Measurements from ENCODE around the gene ANKRD28. TPM values are rescaled to one million over a fixed set of nuclear protein-coding genes. Genes with fewer than 3 reads are reported as not detected.

The ANKRD28 gene
- total and polyA plus RNA-seq, 7 experiments from 2014 or later = 8.7 to 70.4 (median 28.5) TPM

DNA sequence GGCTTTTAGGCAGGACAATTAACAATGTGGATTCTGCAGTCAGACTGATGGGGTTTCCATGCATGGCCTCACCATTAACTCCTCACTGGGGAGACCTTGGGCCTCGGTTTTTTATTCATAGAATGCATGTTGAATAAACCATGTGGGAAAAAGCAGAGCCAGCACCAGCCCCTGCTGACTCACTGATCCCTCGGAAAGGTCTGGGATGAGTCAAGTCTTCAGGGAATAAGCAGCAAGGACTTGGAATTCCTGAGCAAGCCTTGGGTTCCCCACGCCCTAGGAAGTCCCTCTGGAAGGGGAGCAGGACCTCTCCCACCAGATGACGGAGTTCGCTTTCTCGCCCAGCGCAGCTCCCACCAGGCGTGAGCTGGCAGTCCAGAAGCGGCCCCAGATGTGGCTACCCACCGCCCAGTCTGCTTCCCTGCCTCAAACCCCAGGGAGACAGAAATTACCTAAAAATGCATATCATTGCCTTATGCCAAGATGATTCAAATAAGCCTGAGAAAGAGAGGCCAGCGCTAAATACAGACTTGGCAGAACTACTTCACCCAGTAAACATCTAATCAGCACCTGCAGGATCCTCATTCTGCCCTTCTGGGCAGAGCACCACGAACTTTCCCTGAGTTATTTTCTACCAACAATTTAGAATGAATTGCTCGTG, 150.8 kb downstream of the ANKRD28 start:
- Mint-ChIP-seq H3K4me1 (peaks cover 34 to 64% (median 60%) of the 10 kb centered on the region in 7 donors), H3K27me3 (peaks cover 0 to 17% (median 11%) of the 10 kb centered on the region in 5 donors), H3K27ac (peak overlapping the region in 7 of 9 donors; percentile 29 to 75 (median 54)), H3K4me3 (peak overlapping the region; percentile 58 to 85 (median 76)), H3K36me3 (peaks cover 0 to 36% (median 32%) of the 10 kb centered on the region in 5 donors), H3K9me3 (peaks cover 0 to 10% (median 0%) of the 10 kb centered on the region in 11 donors)
- ChIA-PET CTCF (interaction anchor here (0.8 to 1.4 kb wide), 2 partner anchors 12 to 17 kb away, joined by 3 to 4 read pairs; no protein-coding TSS in a partner anchor), POLR2A (interaction anchor here (1.0 to 1.5 kb wide), 3 partner anchors 19 to 45 kb away, joined by 3 to 4 read pairs (median 3); partner anchors contain the start of genes BTD and HACL1)
- no peak for DNase-seq
- ATAC-seq = peak; percentile 26
- H3K9me3 ChIP-seq (ENCODE audit: control insufficient read depth in 2 of 3, low read length in 3 of 3) = no peaks in the 10 kb centered on the region
- H3K4me3 ChIP-seq (ENCODE audit: low read length) = peak overlapping the region; percentile 14
- H3K36me3 ChIP-seq (ENCODE audit: control insufficient read depth in 2 of 3, insufficient read depth in 3 of 3, low read length in 3 of 3) = peaks cover 0 to 9% (median 0%) of the 10 kb centered on the region in 3 experiments
- intact Hi-C loops (cut with micrococcal nuclease) = loop anchor here (1.0 to 5.0 kb wide), 8 partner anchors 11 to 210 kb away; partner anchors contain the start of genes ANKRD28 (in 1 of the 2), BTD (in 1 of the 2) and HACL1 (in 1 of the 2)
- H3K27me3 ChIP-seq (ENCODE audit: control insufficient read depth in 2 of 2, insufficient read depth in 2 of 2, low read length in 2 of 2) = no peaks in the 10 kb centered on the region
- H3K27ac ChIP-seq (ENCODE audit: low read depth, low read length) = no peak overlapping the region
- peaks cover 38 to 44% of the 10 kb centered on the region in 2 donors for H3K4me1 ChIP-seq (ENCODE audit: control insufficient read depth in 2 of 2, insufficient read depth in 2 of 2, low read length in 2 of 2)

DNA sequence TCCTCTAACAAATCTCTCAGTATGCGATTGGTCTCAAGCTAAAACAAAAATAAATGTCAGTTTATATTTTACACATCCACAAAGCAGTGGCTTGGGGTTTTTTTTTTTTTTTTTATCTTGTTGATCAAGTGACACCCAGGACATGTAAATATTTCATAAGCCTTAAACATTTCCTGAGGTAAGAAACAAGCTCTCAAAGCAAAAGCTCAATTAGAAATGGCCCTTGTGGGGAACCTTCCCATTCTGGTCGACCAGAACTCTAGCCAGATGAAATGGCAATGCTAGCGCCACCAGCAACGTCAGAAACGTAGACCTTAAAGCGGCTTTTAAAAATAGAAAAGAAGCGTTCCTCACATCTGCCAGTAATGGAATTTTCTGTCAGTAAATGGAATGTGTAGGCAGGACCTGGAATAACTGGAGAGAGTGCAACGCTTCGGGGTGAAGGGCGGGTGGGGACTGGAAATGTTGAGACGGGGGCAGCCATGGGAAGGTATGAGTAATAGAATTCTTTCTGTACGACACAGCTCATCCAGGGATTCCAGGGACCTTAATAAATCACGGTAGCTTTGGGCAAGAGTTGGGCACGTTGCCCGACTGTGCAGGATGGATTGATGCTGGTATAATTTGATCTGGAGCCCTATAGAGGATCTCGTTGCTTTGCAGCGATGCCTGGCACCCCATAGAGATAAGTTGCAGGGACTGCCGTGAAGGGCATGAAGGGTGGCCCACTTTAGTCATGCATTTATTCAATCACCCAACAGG, 151.9 kb downstream of the ANKRD28 start:
- H3K4me3 ChIP-seq (ENCODE audit: low read length) = no peak overlapping the region
- no peaks in the 10 kb centered on the region for H3K9me3 ChIP-seq (ENCODE audit: control insufficient read depth in 2 of 3, low read length in 3 of 3)
- H3K36me3 ChIP-seq (ENCODE audit: control insufficient read depth in 2 of 3, insufficient read depth in 3 of 3, low read length in 3 of 3) = peaks cover 0 to 11% (median 0%) of the 10 kb centered on the region in 3 experiments
- peaks cover 38 to 44% of the 10 kb centered on the region in 2 donors for H3K4me1 ChIP-seq (ENCODE audit: control insufficient read depth in 2 of 2, insufficient read depth in 2 of 2, low read length in 2 of 2)
- intact Hi-C loops (cut with micrococcal nuclease) = loop anchor here (2.0 to 5.0 kb wide), 5 partner anchors 21 to 211 kb away; partner anchors contain the start of gene ANKRD28 (in 1 of the 2)
- peaks cover 34 to 68% (median 61%) of the 10 kb centered on the region in 7 donors for H3K4me1 Mint-ChIP-seq
- H3K27me3 Mint-ChIP-seq = peaks cover 0 to 10% (median 4%) of the 10 kb centered on the region in 5 donors
- no peak overlapping the region for H3K27ac ChIP-seq (ENCODE audit: low read depth, low read length)
- H3K9me3 Mint-ChIP-seq = peaks cover 0 to 10% (median 0%) of the 10 kb centered on the region in 11 donors
- H3K4me3 Mint-ChIP-seq = peak overlapping the region in 8 of 10 donors; percentile 3 to 81 (median 28)
- peak overlapping the region in 1 of 9 donors; percentile 4 for H3K27ac Mint-ChIP-seq
- H3K36me3 Mint-ChIP-seq = peaks cover 0 to 42% (median 30%) of the 10 kb centered on the region in 5 donors
- ChIA-PET POLR2A (interaction anchor here (0.6 to 0.7 kb wide), 3 partner anchors 19 to 167 kb away, joined by 3 to 5 read pairs (median 3); no protein-coding TSS in a partner anchor), CTCF (interaction anchor here (0.9 kb wide), 1 partner anchor 15 kb away, joined by 4 read pairs; no protein-coding TSS in a partner anchor)
- DNase-seq (no peak), ATAC-seq (no peak)
- no peaks in the 10 kb centered on the region for H3K27me3 ChIP-seq (ENCODE audit: control insufficient read depth in 2 of 2, insufficient read depth in 2 of 2, low read length in 2 of 2)

DNA sequence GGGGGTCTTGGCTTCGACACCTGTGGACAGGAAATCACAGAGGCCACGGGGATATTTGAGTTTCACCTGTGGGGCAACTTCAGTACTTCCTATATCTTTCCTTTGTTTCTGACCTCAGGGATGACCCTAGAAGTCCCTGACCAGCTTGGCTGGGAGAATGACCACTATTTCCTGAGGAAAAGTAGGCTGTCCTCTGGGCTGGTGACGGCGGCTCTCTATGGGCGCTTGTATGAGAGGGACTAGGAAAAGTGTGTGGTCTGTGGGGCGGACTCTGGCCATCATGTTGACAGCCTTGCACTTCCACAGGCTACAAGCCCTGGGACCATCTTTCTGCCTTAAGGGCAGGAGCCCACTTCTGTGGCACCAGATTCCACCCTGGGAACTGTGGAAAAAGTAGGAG, 152.5 kb downstream of the ANKRD28 start:
- Histone ChIP-seq H3K36me3 (ENCODE audit: control insufficient read depth in 2 of 3, insufficient read depth in 3 of 3, low read length in 3 of 3) (peaks cover 0 to 11% (median 0%) of the 10 kb centered on the region in 3 experiments), H3K4me1 (ENCODE audit: control insufficient read depth in 2 of 2, insufficient read depth in 2 of 2, low read length in 2 of 2) (peaks cover 38 to 44% of the 10 kb centered on the region in 2 donors), H3K27me3 (ENCODE audit: control insufficient read depth in 2 of 2, insufficient read depth in 2 of 2, low read length in 2 of 2) (no peaks in the 10 kb centered on the region), H3K27ac (ENCODE audit: low read depth, low read length) (no peak overlapping the region), H3K4me3 (ENCODE audit: low read length) (no peak overlapping the region), H3K9me3 (ENCODE audit: control insufficient read depth in 2 of 3, low read length in 3 of 3) (no peaks in the 10 kb centered on the region)
- H3K27me3 Mint-ChIP-seq = peaks cover 0 to 8% (median under 1%) of the 10 kb centered on the region in 5 donors
- peaks cover 34 to 64% (median 57%) of the 10 kb centered on the region in 7 donors for H3K4me1 Mint-ChIP-seq
- H3K36me3 Mint-ChIP-seq = peaks cover 0 to 39% (median 30%) of the 10 kb centered on the region in 5 donors
- intact Hi-C loops (cut with micrococcal nuclease) = loop anchor here (5.0 kb wide), 3 partner anchors 42 to 212 kb away; no protein-coding TSS in a partner anchor
- no peak for DNase-seq
- peak overlapping the region in 2 of 10 donors; percentile 30 to 37 for H3K4me3 Mint-ChIP-seq
- ChIA-PET POLR2A (interaction anchor here (0.7 kb wide), 1 partner anchor 168 kb away, joined by 5 read pairs; no protein-coding TSS in a partner anchor), CTCF (no interaction called here)
- ATAC-seq = no peak
- H3K27ac Mint-ChIP-seq = peak overlapping the region in 1 of 9 donors; percentile 4
- peaks cover 0 to 10% (median 0%) of the 10 kb centered on the region in 11 donors for H3K9me3 Mint-ChIP-seq

DNA sequence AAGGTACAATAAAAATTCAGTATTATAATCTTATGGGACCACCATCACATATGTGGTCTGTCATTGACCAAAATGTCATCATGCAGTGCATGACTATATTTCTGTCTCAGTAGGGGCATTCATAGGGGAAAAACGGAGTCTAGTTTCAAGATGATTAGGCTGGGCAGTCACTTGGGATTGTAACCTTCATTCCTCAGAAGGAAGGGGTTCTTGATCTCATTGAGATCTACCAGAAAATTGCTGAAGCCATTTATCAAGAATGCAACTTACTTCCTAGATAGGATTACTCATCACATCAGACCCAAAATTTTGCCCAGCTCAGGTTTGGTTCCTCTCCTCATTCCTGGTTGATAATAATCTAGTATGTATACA, 158.9 kb downstream of the ANKRD28 start:
- H3K36me3 Mint-ChIP-seq = peaks cover 0 to 36% (median 17%) of the 10 kb centered on the region in 5 donors
- no peak for DNase-seq
- H3K27ac ChIP-seq (ENCODE audit: low read depth, low read length) = no peak overlapping the region
- no peaks in the 10 kb centered on the region for H3K27me3 Mint-ChIP-seq
- H3K4me1 Mint-ChIP-seq = peaks cover 18 to 47% (median 39%) of the 10 kb centered on the region in 7 donors
- peaks cover 8 to 12% of the 10 kb centered on the region in 2 donors for H3K4me1 ChIP-seq (ENCODE audit: control insufficient read depth in 2 of 2, insufficient read depth in 2 of 2, low read length in 2 of 2)
- peaks cover 0 to 6% (median 0%) of the 10 kb centered on the region in 3 experiments for H3K36me3 ChIP-seq (ENCODE audit: control insufficient read depth in 2 of 3, insufficient read depth in 3 of 3, low read length in 3 of 3)
- CTCF ChIA-PET = interaction anchor here (1.0 kb wide), 1 partner anchor 8 kb away, joined by 3 read pairs; no protein-coding TSS in a partner anchor
- H3K9me3 ChIP-seq (ENCODE audit: control insufficient read depth in 2 of 3, low read length in 3 of 3) = no peaks in the 10 kb centered on the region
- intact Hi-C loops (cut with micrococcal nuclease) = loop anchor here in 1 of 2 donors (10.0 kb wide), 1 partner anchor 406 kb away; no protein-coding TSS in a partner anchor
- H3K9me3 Mint-ChIP-seq = no peaks in the 10 kb centered on the region
- no peak overlapping the region for H3K27ac Mint-ChIP-seq
- H3K4me3 Mint-ChIP-seq = no peak overlapping the region
- no peaks in the 10 kb centered on the region for H3K27me3 ChIP-seq (ENCODE audit: control insufficient read depth in 2 of 2, insufficient read depth in 2 of 2, low read length in 2 of 2)
- ATAC-seq = no peak
- no peak overlapping the region for H3K4me3 ChIP-seq (ENCODE audit: low read length)
- POLR2A ChIA-PET = no interaction called here

DNA sequence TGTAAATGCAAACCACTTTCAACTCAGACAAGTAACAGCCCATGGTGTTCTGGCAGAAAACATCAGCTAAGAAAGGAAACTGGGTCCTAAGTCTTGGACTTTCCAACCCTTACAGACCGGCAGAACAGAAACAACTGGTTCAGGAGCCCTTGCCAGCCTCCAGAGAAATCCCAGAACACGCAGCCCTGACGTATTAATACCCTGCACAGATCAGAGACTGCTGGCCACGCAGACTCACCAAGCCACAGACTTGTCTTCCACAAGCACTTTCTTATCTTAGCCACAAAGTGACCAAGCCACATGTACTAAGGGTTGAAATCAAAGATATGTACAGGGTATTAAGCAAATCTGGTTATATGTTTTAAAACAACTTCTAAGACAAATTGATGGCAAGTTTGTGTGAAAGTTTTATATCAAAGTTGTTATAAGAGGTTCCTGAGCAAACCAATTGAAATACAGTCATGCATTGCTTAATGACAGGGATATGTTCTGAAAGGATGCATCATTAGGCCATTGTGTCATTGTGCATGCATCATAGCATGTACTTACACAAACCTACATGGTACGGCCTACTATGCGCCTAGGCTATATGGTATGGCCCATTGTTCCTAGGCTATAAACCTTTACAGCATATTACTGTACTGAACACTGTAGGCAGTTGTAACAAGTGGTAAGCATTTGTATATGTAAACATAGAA, 159.4 kb downstream of the ANKRD28 start:
- ChIA-PET POLR2A (no interaction called here), CTCF (interaction anchor here (0.6 to 1.0 kb wide), 2 partner anchors 8 to 174 kb away, joined by 3 read pairs; no protein-coding TSS in a partner anchor)
- Mint-ChIP-seq H3K4me3 (peak overlapping the region in 1 of 10 donors; percentile 5), H3K36me3 (peaks cover 0 to 41% (median 17%) of the 10 kb centered on the region in 5 donors), H3K27me3 (no peaks in the 10 kb centered on the region), H3K27ac (no peak overlapping the region), H3K9me3 (no peaks in the 10 kb centered on the region), H3K4me1 (peaks cover 18 to 47% (median 39%) of the 10 kb centered on the region in 7 donors)
- no peak overlapping the region for H3K4me3 ChIP-seq (ENCODE audit: low read length)
- no peak for DNase-seq
- no peaks in the 10 kb centered on the region for H3K27me3 ChIP-seq (ENCODE audit: control insufficient read depth in 2 of 2, insufficient read depth in 2 of 2, low read length in 2 of 2)
- H3K27ac ChIP-seq (ENCODE audit: low read depth, low read length) = no peak overlapping the region
- H3K4me1 ChIP-seq (ENCODE audit: control insufficient read depth in 2 of 2, insufficient read depth in 2 of 2, low read length in 2 of 2) = peaks cover 8 to 12% of the 10 kb centered on the region in 2 donors
- H3K9me3 ChIP-seq (ENCODE audit: control insufficient read depth in 2 of 3, low read length in 3 of 3) = no peaks in the 10 kb centered on the region
- H3K36me3 ChIP-seq (ENCODE audit: control insufficient read depth in 2 of 3, insufficient read depth in 3 of 3, low read length in 3 of 3) = peaks cover 0 to 6% (median 0%) of the 10 kb centered on the region in 3 experiments
- intact Hi-C loops (cut with micrococcal nuclease) = loop anchor here in 1 of 2 donors (10.0 kb wide), 1 partner anchor 406 kb away; no protein-coding TSS in a partner anchor
- ATAC-seq = no peak

All from naive thymus-derived CD4-positive, alpha-beta T cell (primary cell).